Loucy (cell line): ENCODE measurements around the gene SENP7.

Experiments
- H2AFZ ChIP-seq: fragments of 200-600 bp; sonication (generic); 2 replicates; pipeline ENCODE4 v1.6.0; 2016; ENCODE audit warnings: antibody characterized with exemption, mild to moderate bottlenecking, low read length, moderate library complexity
- H3F3A ChIP-seq: fragments of 200-600 bp; 2 replicates; pipeline ENCODE4 v1.6.0; 2016; ENCODE audit warnings: antibody characterized with exemption, low read depth, mild to moderate bottlenecking
- H3K27me3 ChIP-seq: fragments of 200-600 bp; sonication (generic); 2 replicates; pipeline ENCODE4 v1.6.1; 2014; ENCODE audit warnings: low read length, mild to moderate bottlenecking; ENCODE audit not compliant: insufficient read depth, poor library complexity, severe bottlenecking
- H3K36me3 ChIP-seq: fragments of 200-600 bp; sonication (generic); 2 replicates; pipeline ENCODE4 v1.6.1; 2016; ENCODE audit warnings: low read length; ENCODE audit not compliant: insufficient read depth
- H3K4me1 ChIP-seq: fragments of 200-600 bp; sonication (generic); 2 replicates; pipeline ENCODE4 v1.5.1; 2014; ENCODE audit warnings: low read length, mild to moderate bottlenecking; ENCODE audit not compliant: insufficient read depth, poor library complexity, severe bottlenecking
- H3K4me2 ChIP-seq: fragments of 200-600 bp; sonication (generic); 2 replicates; pipeline ENCODE4 v1.6.0; 2014; ENCODE audit warnings: antibody characterized with exemption, low read length, low read depth, mild to moderate bottlenecking; ENCODE audit not compliant: poor library complexity, severe bottlenecking
- H3K4me3 ChIP-seq: fragments of 200-600 bp; sonication (generic); 2 replicates; pipeline ENCODE4 v1.5.1; 2014; ENCODE audit warnings: low read length, mild to moderate bottlenecking, mixed read lengths; ENCODE audit not compliant: poor library complexity, severe bottlenecking
- H3K79me2 ChIP-seq: fragments of 200-600 bp; sonication (generic); 2 replicates; pipeline ENCODE4 v1.6.1; 2014; ENCODE audit warnings: low read length; ENCODE audit not compliant: insufficient read depth
- H3K9ac ChIP-seq: fragments of 200-600 bp; sonication (generic); 2 replicates; pipeline ENCODE4 v1.6.0; 2014; ENCODE audit warnings: mild to moderate bottlenecking, low read depth, low read length, moderate library complexity; ENCODE audit not compliant: poor library complexity, severe bottlenecking
- H3K9me2 ChIP-seq: fragments of 200-600 bp; sonication (generic); replicated peaks from 2 replicates; pipeline ENCODE4 v1.6.1; 2016; ENCODE audit warnings: low read depth, low read length, mixed read lengths
- H3K9me3 ChIP-seq: fragments of 200-600 bp; sonication (generic); 2 replicates; pipeline ENCODE4 v1.6.1; 2014; ENCODE audit warnings: mild to moderate bottlenecking, antibody characterized with exemption, low read length, low read depth; ENCODE audit not compliant: insufficient read depth
- H4K20me1 ChIP-seq: fragments of 200-600 bp; sonication (generic); 2 replicates; pipeline ENCODE4 v1.6.0; 2014; ENCODE audit warnings: antibody characterized with exemption, low read length, mild to moderate bottlenecking; ENCODE audit not compliant: insufficient read depth, poor library complexity, severe bottlenecking
- CTCF ChIP-seq: fragments of 200-600 bp; sonication (generic); conservative IDR thresholded peaks from 2 replicates; pipeline ENCODE4 v1.5.1; 2014; ENCODE audit warnings: mild to moderate bottlenecking, antibody characterized with exemption, low read length
- EZH2phosphoT487 ChIP-seq: fragments of 200-600 bp; IDR thresholded peaks from 2 replicates; pipeline ENCODE4 v1.6.1; 2018; ENCODE audit warnings: antibody characterized with exemption, mild to moderate bottlenecking, moderate library complexity, borderline replicate concordance

The SENP7 gene

GRCh38 chr3:101375586-101375985 is 137.4 kb downstream of the SENP7 start:
- Histone ChIP-seq H3K9ac (no peak overlapping the region), H3F3A (no peaks in the 10 kb centered on the region), H3K9me3 (no peaks in the 10 kb centered on the region), H3K27me3 (no peaks in the 10 kb centered on the region), H3K79me2 (peaks cover 38% of the 10 kb centered on the region), H3K4me1 (no peaks in the 10 kb centered on the region), H3K4me2 (no peak overlapping the region), H3K4me3 (no peak overlapping the region), H2AFZ (no peak overlapping the region), H4K20me1 (no peaks in the 10 kb centered on the region), H3K36me3 (peaks cover 17% of the 10 kb centered on the region; the same call in 1 of the 2 replicates), H3K9me2 (no peaks in the 10 kb centered on the region)
- TF ChIP-seq CTCF (no peak), EZH2phosphoT487 (no peak)

GRCh38 chr3:101362406-101362805 is 150.6 kb downstream of the SENP7 start:
- no peaks in the 10 kb centered on the region for H3K79me2 ChIP-seq
- H3K27me3 ChIP-seq, result no peaks in the 10 kb centered on the region
- no peaks in the 10 kb centered on the region for H3K9me2 ChIP-seq
- peaks cover 35% of the 10 kb centered on the region for H3K36me3 ChIP-seq
- H3K4me3 ChIP-seq, result no peak overlapping the region
- H4K20me1 ChIP-seq, result no peaks in the 10 kb centered on the region
- no peak overlapping the region for H3K9ac ChIP-seq
- H3K4me1 ChIP-seq, result no peaks in the 10 kb centered on the region
- H3K9me3 ChIP-seq, result no peaks in the 10 kb centered on the region
- H3F3A ChIP-seq, result no peaks in the 10 kb centered on the region
- no peak overlapping the region for H3K4me2 ChIP-seq
- no peak overlapping the region for H2AFZ ChIP-seq
- TF ChIP-seq CTCF, result no peak
- TF ChIP-seq EZH2phosphoT487, result no peak

- Histone ChIP-seq H3K4me2 (no peak overlapping the region), H2AFZ (no peak overlapping the region), H3K9me3 (no peaks in the 10 kb centered on the region), H3K79me2 (no peaks in the 10 kb centered on the region), H3K9me2 (no peaks in the 10 kb centered on the region), H3K9ac (no peak overlapping the region), H3F3A (no peaks in the 10 kb centered on the region), H3K4me1 (no peaks in the 10 kb centered on the region), H3K36me3 (peaks cover 3% of the 10 kb centered on the region; the same call in 1 of the 2 replicates), H3K27me3 (no peaks in the 10 kb centered on the region), H3K4me3 (no peak overlapping the region), H4K20me1 (no peaks in the 10 kb centered on the region)
- no peak for TF ChIP-seq EZH2phosphoT487
- TF ChIP-seq CTCF, result no peak
Measured at GRCh38 chr3:101351829-101352228, 161.2 kb downstream of the SENP7 start.
